GM21381 (cell line): ENCODE measurements around the gene KRT8.
"Not testable (repeated sequence)": the region's sequence is repeated elsewhere in the genome, so short reads cannot be mapped to it uniquely, and the experiment has no call there.

Experiments
- ATAC-seq: cut with Tn5 transposase; IDR thresholded peaks from one replicate; pipeline ENCODE4 v1.9.1; 2021; ENCODE audit warnings: mild to moderate bottlenecking, moderate library complexity; ENCODE audit not compliant: unreplicated experiment

Gene KRT8

DNA sequence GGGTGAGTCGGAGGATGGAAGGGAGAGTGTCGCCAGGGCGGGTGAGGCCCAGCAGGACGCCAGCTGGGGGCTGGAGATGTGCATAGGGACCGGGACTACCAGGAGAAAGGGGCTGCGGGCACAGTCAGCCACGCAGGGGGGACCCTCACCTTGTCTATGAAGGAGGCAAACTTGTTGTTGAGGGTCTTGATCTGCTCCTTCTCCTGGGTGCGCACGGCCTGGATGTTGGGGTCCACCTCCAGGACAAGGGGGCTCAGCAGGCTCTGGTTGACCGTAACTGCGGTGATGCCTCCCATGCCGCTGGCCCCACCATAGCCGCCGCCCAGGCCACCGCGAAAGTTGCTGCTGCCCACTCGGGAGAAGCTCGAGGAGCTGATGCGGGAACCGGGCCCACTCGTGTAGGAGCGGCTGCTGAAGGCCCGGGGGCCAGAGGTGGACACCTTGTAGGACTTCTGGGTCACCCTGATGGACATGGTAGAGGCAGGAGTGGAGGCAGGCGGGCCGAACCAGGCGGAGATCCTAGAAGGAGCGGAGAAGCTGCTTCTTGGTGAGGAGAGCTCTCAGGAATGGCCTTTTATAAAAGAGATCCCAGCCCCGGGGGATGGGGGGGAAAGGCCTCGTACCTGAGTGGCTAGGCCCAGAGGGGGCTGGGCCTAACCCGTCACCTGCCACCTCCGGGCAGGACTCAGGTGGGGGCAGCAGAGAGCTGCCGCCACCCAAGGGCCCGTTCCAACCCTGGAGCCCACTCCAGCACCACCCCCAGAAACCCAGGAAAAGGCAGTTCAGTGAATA, at the start of gene KRT8:
Gene KRT8, minus strand, starts transcription at position 568 of the 792 bp plus-strand sequence. Its CDS starts 95 bp downstream, at position 473.
- ATAC-seq: not testable (repeated sequence)

DNA sequence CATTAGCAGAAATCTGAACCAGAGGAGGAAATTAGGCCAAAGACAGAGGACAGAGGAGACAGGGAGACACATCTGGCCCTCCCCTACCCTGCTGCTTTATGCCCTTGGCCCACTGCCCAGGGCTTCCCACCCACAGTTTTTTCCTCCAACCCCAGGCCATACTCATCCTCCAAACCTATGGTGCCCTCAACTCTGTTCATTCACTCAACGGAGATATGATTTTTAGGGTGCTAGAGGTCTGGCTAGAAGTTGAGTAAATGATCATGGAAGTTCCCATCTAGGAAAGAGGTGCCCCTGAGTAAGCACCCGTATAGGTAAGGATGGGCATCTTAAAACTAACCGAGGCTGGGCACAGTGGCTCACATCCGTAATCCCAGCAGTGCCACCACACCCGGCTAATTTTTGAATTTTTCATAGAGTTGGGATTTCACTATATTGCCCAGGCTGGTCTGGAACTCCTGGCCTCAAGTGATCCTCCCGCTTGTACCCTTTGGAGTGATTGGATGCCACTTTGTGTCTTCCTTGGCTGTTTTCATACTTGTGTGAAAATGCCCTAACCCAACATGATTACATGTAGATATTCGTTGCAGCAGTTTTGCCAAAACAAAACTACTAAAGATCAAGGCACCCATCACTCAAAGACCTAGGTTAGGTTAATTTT, 48.4 kb upstream of the KRT8 start:
- ATAC-seq: no peak

DNA sequence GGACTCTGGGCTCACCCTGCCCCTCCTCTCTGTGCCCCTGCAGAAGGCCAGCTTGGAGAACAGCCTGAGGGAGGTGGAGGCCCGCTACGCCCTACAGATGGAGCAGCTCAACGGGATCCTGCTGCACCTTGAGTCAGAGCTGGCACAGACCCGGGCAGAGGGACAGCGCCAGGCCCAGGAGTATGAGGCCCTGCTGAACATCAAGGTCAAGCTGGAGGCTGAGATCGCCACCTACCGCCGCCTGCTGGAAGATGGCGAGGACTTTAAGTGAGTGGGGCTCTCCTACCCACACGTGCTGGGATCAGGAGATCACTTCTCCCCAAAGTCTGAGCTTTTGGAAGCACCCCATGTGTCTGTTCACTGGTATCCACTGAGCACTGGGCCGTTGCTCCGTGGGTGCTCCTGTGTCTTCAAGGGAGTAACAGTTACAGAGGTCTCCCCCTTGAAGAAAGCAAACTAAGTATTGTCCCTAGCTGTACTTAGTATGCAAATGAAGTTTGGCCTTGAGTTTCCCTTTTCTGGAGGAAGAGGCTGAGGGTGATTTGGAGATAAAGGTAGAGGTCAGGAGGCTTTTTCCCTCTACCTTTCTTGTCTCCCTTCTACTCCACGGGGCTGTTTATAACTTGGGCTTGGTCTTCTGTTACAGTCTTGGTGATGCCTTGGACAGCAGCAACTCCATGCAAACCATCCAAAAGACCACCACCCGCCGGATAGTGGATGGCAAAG, 47.4 kb upstream of the KRT8 start:
- ATAC-seq: no peak

DNA sequence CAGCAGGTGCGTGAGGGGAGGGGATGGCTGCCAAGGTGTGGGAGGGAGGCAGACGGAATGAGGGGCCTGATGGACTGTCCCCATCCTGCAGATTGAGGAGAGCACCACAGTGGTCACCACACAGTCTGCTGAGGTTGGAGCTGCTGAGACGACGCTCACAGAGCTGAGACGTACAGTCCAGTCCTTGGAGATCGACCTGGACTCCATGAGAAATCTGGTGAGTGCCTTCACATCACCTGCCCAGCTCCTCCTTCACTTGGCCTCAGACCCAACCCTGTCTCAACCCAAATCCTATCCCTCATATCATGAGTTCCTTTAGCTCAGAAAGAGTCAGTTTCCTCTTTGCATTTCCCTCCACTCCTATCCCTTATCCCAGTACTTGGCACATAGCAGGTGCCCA, 46.8 kb upstream of the KRT8 start:
- no peak for ATAC-seq

DNA sequence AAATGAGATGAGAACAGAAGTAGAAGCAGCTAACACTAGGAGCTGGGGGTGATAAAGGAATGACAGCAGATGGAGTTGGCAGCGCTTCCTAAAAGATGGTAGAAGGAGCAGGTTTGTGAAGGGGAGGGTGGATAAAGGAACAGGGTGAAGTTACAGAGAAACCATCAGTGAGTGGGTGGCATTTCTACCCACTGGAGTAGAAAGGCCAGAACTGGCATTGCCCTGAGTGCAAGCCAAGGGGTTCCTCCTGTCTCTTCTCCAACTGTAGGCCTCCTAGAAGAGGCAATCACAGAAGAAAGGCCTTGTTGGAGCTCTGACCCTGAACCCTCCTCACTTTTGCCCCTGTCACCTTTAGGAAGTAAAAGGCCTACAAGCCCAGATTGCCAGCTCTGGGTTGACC, 46.2 kb upstream of the KRT8 start:
- no peak for ATAC-seq

DNA sequence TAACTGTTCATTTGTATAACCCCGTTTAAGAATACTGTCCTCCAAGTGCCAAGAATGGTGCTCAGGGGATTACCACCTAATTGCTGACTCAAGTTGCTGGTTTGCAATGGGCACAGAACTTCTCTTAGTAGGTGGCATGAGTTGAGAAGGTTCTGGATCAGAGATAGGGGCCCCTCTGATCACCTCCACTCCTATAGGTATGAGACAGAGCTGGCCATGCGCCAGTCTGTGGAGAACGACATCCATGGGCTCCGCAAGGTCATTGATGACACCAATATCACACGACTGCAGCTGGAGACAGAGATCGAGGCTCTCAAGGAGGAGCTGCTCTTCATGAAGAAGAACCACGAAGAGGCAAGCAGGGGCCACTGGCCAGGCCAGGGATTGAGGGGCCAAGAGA, 45.7 kb upstream of the KRT8 start:
- no peak for ATAC-seq

DNA sequence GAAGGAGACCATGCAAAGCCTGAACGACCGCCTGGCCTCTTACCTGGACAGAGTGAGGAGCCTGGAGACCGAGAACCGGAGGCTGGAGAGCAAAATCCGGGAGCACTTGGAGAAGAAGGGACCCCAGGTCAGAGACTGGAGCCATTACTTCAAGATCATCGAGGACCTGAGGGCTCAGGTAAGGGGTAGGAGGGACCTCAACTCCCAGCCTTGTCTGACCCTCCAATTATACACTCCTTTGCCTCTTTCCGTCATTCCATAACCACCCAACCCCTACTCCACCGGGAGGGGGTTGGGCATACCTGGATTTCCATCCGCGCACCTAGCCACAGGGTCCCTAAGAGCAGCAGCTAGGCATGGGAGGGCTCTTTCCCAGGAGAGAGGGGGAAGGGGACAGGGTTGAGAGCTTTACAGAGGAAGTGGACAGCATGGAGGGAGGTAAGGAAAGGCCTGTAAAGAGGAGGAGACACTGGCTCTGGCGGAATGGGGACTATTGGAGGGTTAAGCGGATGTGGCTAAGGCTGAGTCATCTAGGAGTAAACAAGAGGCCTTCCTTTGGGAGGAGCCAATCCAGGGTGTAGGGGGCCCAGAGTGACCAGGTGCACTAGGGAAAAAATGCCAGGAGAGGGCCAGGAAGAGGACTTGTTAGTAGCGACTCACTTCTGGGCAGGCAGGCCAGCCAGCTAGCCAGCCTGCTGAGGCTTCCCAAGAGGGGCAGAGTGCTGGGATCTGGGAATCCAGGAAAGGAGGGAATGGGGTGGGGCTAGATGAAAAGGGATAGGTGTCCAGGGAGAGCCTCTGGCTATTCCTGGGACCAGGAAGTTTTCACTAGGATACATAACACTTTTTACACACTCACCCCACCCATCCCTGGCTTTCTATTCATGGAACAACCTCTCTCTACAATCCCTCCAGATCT, 44.8 kb upstream of the KRT8 start:
- no peak for ATAC-seq

DNA sequence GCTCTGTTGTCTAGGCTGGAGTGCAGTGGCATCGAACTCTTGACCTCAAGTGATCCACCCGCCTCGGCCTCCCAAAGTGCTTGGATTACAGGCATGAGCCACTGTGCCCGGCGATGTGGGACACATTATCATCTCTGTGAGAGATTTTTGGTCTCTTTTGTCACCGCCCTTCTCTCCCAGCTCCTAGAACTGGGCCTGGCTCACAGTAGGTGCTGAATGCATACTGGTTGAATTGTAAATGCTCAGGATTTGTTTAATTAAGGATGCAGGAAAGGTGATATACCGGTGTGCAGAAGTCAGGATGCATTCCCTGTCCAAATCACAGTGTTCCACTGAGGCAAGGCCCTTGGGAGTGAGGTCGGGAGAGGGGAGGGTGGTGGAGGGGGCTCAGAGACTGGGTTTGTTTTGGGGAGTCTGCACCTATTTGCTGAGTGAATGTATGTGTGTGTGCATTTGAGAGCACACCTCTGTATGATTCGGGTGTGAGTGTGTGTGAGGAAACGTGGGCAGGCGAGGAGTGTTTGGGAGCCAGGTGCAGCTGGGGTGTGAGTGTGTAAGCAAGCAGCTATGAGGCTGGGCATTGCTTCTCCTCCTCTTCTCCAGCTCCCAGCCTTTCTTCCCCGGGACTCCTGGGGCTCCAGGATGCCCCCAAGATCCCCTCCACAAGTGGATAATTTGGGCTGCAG, 43.0 kb upstream of the KRT8 start:
- ATAC-seq: no peak

DNA sequence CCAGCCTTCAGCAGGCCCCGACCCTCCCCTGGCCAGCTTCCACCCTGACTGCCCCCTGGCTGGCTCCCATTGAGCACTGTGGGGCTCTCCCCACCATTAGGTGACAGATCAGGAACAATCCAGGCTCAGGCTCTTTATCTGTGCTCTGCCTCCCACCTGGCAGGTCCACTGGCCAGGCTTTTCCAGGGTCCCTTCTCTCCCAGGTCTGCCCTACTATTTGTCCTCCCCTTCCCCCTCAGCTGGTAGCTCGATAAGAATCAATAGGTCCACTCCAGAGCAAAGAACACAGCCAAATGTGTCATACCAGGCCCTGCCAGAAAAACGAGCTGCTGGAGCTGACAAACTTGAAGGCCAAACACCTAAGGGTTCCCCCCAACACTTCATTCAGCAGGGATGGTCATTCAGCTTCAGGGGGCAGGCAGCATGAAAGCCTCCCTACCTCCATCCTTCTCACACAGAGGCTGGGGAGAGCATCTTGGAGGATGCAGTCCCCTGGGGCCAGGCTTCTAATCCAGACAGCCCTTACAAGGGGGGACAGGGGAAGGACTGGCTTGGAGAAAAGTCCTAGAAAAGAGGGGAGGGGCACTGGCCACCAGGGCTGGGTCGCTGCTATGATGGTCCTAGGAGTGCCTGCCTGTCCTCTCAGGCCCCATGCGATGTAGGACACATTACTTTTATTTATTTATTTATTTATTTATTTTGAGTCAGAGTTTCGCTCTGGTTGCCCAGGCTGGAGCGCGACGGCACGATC, 42.1 kb upstream of the KRT8 start:
- ATAC-seq: no peak

DNA sequence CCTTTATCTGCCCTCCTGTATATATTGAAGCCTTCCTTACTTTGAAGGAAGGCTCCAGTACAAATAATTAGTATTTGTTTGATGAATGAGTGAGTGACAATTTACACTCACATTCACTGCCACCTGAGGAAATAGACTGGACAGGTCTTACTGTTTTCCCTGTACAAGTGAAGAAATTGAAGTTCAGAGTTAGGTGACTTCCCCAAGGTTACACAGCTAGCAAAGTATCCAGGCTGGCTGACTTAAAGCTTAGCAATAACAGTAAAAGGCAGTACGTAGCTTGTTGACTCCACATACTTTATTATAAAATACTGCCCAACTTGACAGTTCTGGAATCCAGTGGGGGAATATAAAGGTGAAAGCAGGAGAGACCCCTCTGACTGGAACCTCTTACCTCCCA, 41.5 kb upstream of the KRT8 start:
- ATAC-seq: no peak

DNA sequence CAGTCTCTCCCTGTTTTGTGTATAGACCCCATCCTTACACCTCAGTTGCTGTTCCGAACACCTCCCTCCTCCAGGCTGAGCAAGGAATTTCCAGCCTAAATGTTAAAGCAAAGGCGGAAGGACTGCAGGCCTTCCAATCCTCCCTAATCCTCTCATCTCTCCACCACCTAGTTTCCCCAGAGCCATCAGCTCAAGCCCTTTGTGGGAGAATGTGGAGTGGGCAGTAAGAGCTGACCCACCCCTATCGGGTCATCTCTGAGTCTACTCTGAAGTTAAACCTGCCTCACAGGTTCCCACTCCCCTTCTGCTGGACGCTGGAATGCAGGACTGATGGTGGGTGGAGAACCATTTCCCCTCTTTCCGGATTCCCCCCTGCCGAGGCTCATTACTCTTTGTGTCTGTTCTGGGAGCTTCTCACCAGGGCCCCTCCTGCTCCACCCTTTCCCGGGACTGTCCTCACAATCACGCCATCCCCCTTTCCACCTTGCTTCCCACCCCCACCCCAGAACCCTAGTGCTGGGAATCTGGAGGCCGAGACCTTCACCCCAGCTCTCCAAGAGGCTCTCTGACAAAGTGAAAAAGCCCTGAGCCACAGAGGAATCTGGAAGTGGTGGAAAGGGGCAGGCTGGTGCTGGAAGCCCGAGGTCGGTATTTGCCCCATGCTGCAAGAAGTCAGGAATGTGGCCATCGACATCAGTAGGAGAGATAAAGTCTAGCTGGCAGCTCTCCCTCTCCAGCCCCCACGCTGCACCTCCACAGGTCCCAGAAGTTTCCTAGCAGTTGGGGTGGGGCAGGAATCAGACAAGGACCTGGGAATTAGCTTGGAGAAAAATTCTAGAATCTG, 40.7 kb upstream of the KRT8 start:
- no peak for ATAC-seq

DNA sequence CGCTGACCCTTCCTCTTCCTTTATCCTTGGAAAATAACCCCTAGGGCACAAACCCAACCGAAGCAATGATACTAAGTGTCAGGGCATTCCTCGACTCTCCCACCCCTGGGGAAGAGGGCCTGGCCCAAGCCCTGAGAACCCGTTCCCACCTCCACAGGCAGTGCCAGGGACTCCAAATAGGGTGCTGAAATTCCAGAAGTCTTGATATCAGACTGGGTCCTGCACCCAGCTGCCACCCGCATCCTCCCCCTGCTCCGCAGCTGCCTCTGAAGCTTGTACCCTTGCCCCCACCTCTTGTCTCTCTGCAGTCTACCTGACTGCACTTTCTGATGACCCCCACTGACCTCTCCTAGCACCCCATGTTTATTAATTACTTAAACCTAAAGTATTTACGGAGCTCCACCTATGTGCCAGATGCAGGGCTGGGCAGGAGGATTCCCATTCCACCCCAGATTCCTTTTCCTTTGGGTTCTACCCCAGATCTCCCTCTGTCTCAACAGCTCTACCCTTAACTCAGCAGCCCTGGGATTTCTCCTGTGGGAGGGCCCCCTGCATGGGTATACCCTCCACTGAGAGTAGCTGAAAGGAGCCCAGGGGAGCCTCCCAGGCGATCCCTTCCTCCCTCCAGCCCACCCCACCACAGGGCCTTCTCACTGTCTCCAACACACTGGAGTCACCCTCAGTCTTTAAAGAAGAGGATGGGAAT, 40.0 kb upstream of the KRT8 start:
- no peak for ATAC-seq

DNA sequence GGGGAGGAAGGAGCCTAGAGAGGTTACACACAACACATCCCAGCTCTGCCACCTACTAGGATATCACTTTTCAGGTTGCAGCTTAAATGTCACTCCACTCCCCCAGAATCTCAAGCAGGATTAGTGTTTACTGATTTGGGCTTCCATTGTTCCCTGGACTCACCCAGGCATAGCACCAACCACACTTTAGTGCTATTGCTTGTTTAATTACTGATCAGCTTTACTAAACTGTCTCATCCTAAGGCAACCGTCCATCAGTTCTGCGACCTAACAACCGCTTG, 38.0 kb upstream of the KRT8 start:
- no peak for ATAC-seq

DNA sequence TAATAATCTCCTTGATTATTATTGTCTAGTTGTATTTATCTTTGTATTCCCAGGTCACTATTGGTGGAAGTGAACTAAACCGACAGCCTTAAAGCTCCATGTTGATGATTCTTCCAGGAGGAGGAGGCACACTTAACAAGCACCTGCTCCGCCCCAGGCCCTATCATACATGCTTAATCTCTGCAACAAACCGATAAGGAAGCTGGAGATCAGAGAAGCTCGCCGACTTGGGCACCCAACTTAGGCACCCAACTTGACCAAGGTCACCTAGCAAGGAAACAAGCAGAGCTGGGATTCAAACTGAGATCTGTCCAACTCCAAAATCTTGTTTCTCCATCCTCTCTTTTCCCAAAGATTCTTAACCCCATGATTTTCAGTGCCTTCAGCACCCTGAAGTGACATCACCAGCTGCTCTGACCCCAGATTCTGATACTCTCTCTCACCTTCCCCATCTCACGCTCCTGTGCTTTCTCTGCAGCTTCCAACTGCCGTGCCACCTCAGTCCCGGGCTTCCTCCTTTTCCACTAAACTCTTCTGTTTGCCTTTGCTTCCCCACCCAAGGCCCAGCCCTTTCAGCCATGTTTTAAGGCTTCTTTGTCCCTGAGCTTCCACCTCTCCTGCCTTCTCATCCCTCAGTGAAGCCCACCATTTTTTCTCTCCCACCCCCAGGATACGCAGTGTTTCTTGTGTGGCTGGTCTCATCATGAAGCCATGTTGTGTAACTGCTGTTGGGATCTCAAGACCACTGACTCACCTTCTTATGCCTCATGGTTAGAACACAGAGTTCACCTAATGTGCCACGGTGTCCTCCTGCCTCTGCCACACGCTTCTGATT, 37.4 kb upstream of the KRT8 start:
- no peak for ATAC-seq

DNA sequence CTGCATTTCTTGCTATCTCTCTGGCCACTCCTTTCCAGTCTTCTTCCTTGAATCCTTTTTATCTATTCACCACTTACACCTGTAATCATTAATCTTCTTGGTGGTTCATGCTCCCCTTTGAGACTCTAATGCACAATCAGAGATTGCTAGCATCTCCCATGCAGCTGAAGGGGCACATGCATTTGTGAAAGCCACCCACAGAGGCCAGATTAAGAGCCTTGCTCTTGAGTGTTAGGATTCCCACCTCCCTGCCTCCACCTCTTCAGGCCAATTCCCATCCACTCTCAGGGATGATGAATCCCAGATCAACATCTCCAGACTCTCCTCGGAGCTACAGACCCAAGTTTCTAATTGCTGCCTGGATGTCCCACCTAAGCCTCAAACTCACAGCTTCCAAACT, 24.7 kb upstream of the KRT8 start:
- no peak for ATAC-seq

DNA sequence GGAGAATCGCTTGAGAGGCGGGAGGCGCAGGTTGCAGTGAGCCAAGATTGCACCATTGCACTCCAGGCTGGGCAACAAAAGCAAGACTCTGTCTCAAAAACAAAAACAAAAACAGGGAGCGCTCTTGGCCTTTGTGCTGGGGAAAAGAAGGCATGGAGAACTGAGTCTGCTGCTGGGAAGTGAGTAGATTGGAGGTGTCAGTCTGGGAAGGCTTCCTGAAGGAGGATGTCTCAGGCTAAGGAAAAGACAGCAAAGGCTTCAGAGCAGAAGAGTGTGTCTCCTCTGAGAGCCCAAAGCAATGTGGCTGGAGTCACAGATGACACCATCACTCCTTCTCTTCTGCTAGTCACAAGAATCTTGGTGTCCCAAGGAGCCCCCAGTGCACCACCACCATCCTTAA, 23.1 kb upstream of the KRT8 start:
- no peak for ATAC-seq

DNA sequence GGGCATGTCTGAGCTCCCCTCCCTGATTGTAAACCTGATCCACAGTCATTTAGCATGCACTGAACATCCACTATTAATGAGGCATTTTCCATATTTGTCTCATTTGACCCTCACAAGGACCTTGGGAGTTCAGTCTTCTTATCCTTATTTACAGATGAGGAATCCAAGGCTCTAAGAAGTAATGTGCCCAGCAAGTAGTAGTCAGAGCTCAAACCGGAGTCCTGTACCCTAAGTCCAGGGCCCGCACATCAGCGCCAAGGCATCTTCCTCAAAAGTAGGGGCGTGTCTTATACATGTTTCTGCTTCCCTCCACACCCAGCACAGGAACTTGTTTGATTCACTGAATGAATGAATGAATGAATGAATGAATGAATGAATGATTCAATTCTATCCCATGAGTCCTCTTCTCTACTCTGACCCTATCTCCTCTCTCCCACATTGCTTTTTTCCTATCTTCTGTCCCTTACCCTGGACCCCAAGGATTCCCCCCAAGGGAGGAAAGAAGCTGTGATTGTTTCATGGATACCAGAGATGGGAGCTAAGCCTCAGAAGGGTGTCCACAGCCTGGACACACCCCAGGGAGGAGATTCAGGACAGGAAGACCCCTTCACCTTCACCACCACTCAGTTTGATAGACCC, 21.8 kb upstream of the KRT8 start:
- no peak for ATAC-seq
